ENCODE data around the gene CMTM1.
A peak's percentile ranks its signal among the peaks of the same experiment; 100 is the strongest.

Gene CMTM1

GRCh38 chr16:66549284-66550131, 16.7 kb upstream of the CMTM1 start, which contains the start of gene TK2:
Gene TK2 (minus strand): TSS chr16:66550122. CDS start chr16:66550061, 61 bp downstream.
- H2AFZ ChIP-seq (ENCODE audit: low read depth, low read length): peak within 1 kb of the TSS; percentile 69
- peaks cover 13% of the 10 kb centered on the region; the same call in 1 of the 2 replicates for H4K20me1 ChIP-seq (ENCODE audit: insufficient read depth, low read length)
- H3K9me3 ChIP-seq (ENCODE audit: insufficient read depth, low read length, severe bottlenecking): no peaks in the 10 kb centered on the region
- peaks cover 37% of the 10 kb centered on the region for H3K79me2 ChIP-seq (ENCODE audit: insufficient read depth, low read length)
- TF ChIP-seq EZH2 (IDR thresholded peaks at IDR 0.05; ENCODE audit: borderline replicate concordance, low read depth, low read length, severe bottlenecking) (no peak), CTCF (IDR thresholded peaks at IDR 0.05; ENCODE audit: borderline replicate concordance, extremely low read depth, low read length, poor library complexity, severe bottlenecking) (peak; percentile 7)
- H3K4me1 ChIP-seq (ENCODE audit: insufficient read depth, low read length): peaks cover 68% of the 10 kb centered on the region
- H3K9ac ChIP-seq (ENCODE audit: low read depth, low read length): peak within 1 kb of the TSS; percentile 71
- DNase-seq: peak; percentile 84
- H3K27me3 ChIP-seq (ENCODE audit: insufficient read depth, low read length, poor library complexity): no peaks in the 10 kb centered on the region
- peaks cover 13% of the 10 kb centered on the region for H3K36me3 ChIP-seq (ENCODE audit: insufficient read depth, low read length)
- H3K4me3 ChIP-seq (ENCODE audit: low read depth in 1 of 2, low read length in 2 of 2): peak within 1 kb of the TSS; percentile 28 to 86; a peak in 3 of 4 replicates
- peak within 1 kb of the TSS; percentile 97 for H3K27ac ChIP-seq (ENCODE audit: low read length)
- ATAC-seq (ENCODE audit: insufficient read depth, low read depth): peak; percentile 70
- peak within 1 kb of the TSS; percentile 70 for H3K4me2 ChIP-seq (ENCODE audit: insufficient read depth, low read length)

GRCh38 chr16:66551348-66551759, 14.9 kb upstream of the CMTM1 start:
- Histone ChIP-seq H3K79me2 (ENCODE audit: insufficient read depth, low read length) (peaks cover 55% of the 10 kb centered on the region), H3K27ac (ENCODE audit: low read length) (peak overlapping the region; percentile 97), H3K4me3 (ENCODE audit: low read depth in 1 of 2, low read length in 2 of 2) (peak overlapping the region; percentile 36 to 86; a peak in 3 of 4 replicates), H2AFZ (ENCODE audit: low read depth, low read length) (peak overlapping the region; percentile 79), H3K4me1 (ENCODE audit: insufficient read depth, low read length) (peaks cover 86% of the 10 kb centered on the region), H4K20me1 (ENCODE audit: insufficient read depth, low read length) (peaks cover 30% of the 10 kb centered on the region; the same call in 1 of the 2 replicates), H3K27me3 (ENCODE audit: insufficient read depth, low read length, poor library complexity) (no peaks in the 10 kb centered on the region), H3K36me3 (ENCODE audit: insufficient read depth, low read length) (peaks cover 31% of the 10 kb centered on the region), H3K4me2 (ENCODE audit: insufficient read depth, low read length) (peak overlapping the region; percentile 70), H3K9me3 (ENCODE audit: insufficient read depth, low read length, severe bottlenecking) (no peaks in the 10 kb centered on the region), H3K9ac (ENCODE audit: low read depth, low read length) (peak overlapping the region; percentile 71)
- ATAC-seq (ENCODE audit: insufficient read depth, low read depth) (peak; percentile 66), DNase-seq (peak; percentile 83)
- TF ChIP-seq CTCF (IDR thresholded peaks at IDR 0.05; ENCODE audit: borderline replicate concordance, extremely low read depth, low read length, poor library complexity, severe bottlenecking) (peak; percentile 72), EZH2 (IDR thresholded peaks at IDR 0.05; ENCODE audit: borderline replicate concordance, low read depth, low read length, severe bottlenecking) (no peak)

GRCh38 chr16:66551788-66552285, 14.4 kb upstream of the CMTM1 start:
- ATAC-seq (ENCODE audit: insufficient read depth, low read depth) (peak; percentile 2; the same call in 2 of the 3 replicates), DNase-seq (no peak)
- no peak for TF ChIP-seq CTCF (IDR thresholded peaks at IDR 0.05; ENCODE audit: borderline replicate concordance, extremely low read depth, low read length, poor library complexity, severe bottlenecking)
- TF ChIP-seq EZH2 (IDR thresholded peaks at IDR 0.05; ENCODE audit: borderline replicate concordance, low read depth, low read length, severe bottlenecking): no peak
- Histone ChIP-seq H3K79me2 (ENCODE audit: insufficient read depth, low read length) (peaks cover 60% of the 10 kb centered on the region), H4K20me1 (ENCODE audit: insufficient read depth, low read length) (peaks cover 34% of the 10 kb centered on the region; the same call in 1 of the 2 replicates), H3K4me3 (ENCODE audit: low read depth in 1 of 2, low read length in 2 of 2) (peak overlapping the region; percentile 36 to 86; a peak in 3 of 4 replicates), H3K36me3 (ENCODE audit: insufficient read depth, low read length) (peaks cover 34% of the 10 kb centered on the region), H3K27me3 (ENCODE audit: insufficient read depth, low read length, poor library complexity) (no peaks in the 10 kb centered on the region), H3K9me3 (ENCODE audit: insufficient read depth, low read length, severe bottlenecking) (no peaks in the 10 kb centered on the region), H3K9ac (ENCODE audit: low read depth, low read length) (peak overlapping the region; percentile 71), H2AFZ (ENCODE audit: low read depth, low read length) (peak overlapping the region; percentile 79), H3K4me1 (ENCODE audit: insufficient read depth, low read length) (peaks cover 90% of the 10 kb centered on the region), H3K27ac (ENCODE audit: low read length) (peak overlapping the region; percentile 97), H3K4me2 (ENCODE audit: insufficient read depth, low read length) (peak overlapping the region; percentile 70)

Measured in DND-41 (cell line).